GM13977 (cell line): ENCODE measurements around the gene OR5D16.

Source experiments
- DNase-seq: peaks from one replicate; pipeline ENCODE4 v3.0.0; 2012; ENCODE audit warnings: low spot score
- CTCF ChIP-seq: IDR thresholded peaks from 2 replicates; pipeline ENCODE4 v1.5.1; 2012; ENCODE audit warnings: mild to moderate bottlenecking, control low read depth; ENCODE audit not compliant: insufficient read depth; ENCODE audit errors: extremely low read depth, missing control alignments
- in situ Hi-C: fragments of 300-500 bp; cut with MboI; formaldehyde crosslinking; loops from one replicate; pipeline ENCODE4 v1.12.0; 2022; ENCODE audit warnings: low sequenced_read_pairs, low pct_unique_long_range_greater_than_20kb, mixed read lengths, inconsistent platforms; ENCODE audit not compliant: unreplicated experiment

OR5D16 gene

DNA sequence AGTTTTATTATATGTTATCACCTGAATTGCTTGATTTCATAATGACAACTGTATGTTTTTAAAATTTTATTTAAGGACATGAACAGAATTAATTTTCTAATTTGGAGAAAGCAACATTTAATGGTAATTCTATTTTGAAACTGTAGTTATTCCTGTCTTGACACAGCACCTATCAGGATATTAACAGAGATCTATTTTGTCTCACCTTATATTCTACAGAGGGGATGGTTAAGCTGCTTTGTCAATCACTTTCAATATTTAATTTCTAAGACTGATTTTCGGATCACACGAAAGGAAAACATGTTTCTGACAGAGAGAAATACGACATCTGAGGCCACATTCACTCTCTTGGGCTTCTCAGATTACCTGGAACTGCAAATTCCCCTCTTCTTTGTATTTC lies at the start of gene OR5D16:
OR5D16 (plus strand) TSS at position 301 of the 400 bp plus-strand sequence; CDS start at position 301, 0 bp downstream.
- in situ Hi-C loops, result no loop called here
- no peak for DNase-seq
- TF ChIP-seq CTCF, result no peak

- in situ Hi-C loops, result no loop called here
- no peak for DNase-seq
Observed at GRCh38 chr11:55791606-55792005, 46.9 kb upstream of the OR5D16 start.

GRCh38 chr11:55793321-55793720 lies 45.2 kb upstream of the OR5D16 start:
- DNase-seq, result no peak
- TF ChIP-seq CTCF, result no peak
- in situ Hi-C loops, result no loop called here

More at GRCh38 chr11:55791606-55792005, 46.9 kb upstream of the OR5D16 start:
- no peak for TF ChIP-seq CTCF

- no peak for TF ChIP-seq CTCF
- in situ Hi-C loops, result no loop called here
- DNase-seq, result no peak
Observed at GRCh38 chr11:55795256-55795655, 43.3 kb upstream of the OR5D16 start, which contains the start of gene OR5D14. OR5D14 (plus strand) TSS chr11:55795556; CDS start chr11:55795556, 0 bp downstream.

DNA sequence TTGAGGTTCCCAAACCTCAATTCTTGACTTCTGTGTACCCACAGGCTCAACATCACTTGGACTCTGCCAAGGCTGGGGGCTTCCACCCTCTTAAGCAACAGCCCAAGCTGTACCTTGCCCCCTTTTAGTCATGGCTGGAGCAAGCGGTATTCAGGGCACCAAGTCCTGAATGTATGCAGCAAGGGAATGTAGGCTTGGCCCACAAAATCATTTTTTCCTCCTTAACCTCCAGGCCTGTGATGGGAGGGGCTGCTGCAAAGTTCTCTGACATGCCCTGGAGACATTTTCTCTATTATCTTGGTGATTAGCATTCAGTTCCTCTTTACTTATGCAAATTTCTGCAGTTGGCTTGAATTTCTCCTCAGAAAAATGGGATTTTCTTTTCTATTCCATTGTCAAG lies 32.3 kb upstream of the OR5D16 start:
- in situ Hi-C loops, result no loop called here
- DNase-seq, result no peak
- TF ChIP-seq CTCF, result no peak

DNA sequence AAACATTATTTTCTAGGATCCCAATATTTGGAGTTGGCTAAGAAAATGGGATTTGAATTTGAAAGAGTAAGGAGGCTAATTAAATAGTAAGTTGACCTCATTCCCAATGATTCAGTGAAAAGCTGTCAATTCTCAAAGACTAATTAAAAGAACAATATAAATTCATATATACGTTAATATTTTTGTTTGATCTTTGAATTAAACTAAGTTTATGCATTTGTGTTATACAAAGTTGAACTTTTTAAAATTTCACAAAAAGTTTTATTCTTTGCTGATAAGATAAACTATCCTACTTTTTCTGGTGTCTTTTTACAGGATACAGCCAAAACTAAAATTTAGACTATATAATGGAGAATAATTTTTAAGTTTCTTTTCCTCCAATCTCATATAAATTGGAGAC lies 27.5 kb upstream of the OR5D16 start, which contains the start of gene OR5L1:
OR5L1 (plus strand) TSS at position 301 of the 400 bp plus-strand sequence. CDS start 100 bp downstream, outside the sequence.
- TF ChIP-seq CTCF, result no peak
- DNase-seq, result no peak
- in situ Hi-C loops, result no loop called here
